NK-92 treated with Interleukin-12 subunit alpha and Interleukin-12 subunit beta, amount 100 ng/mL, for 24 hours (cell line): ENCODE measurements around the gene TCOF1.

Experiments used
- DNase-seq: peaks from one replicate; lab custom pipeline; 2025; lab: John Stamatoyannopoulos, UW

TCOF1 gene, protein sequence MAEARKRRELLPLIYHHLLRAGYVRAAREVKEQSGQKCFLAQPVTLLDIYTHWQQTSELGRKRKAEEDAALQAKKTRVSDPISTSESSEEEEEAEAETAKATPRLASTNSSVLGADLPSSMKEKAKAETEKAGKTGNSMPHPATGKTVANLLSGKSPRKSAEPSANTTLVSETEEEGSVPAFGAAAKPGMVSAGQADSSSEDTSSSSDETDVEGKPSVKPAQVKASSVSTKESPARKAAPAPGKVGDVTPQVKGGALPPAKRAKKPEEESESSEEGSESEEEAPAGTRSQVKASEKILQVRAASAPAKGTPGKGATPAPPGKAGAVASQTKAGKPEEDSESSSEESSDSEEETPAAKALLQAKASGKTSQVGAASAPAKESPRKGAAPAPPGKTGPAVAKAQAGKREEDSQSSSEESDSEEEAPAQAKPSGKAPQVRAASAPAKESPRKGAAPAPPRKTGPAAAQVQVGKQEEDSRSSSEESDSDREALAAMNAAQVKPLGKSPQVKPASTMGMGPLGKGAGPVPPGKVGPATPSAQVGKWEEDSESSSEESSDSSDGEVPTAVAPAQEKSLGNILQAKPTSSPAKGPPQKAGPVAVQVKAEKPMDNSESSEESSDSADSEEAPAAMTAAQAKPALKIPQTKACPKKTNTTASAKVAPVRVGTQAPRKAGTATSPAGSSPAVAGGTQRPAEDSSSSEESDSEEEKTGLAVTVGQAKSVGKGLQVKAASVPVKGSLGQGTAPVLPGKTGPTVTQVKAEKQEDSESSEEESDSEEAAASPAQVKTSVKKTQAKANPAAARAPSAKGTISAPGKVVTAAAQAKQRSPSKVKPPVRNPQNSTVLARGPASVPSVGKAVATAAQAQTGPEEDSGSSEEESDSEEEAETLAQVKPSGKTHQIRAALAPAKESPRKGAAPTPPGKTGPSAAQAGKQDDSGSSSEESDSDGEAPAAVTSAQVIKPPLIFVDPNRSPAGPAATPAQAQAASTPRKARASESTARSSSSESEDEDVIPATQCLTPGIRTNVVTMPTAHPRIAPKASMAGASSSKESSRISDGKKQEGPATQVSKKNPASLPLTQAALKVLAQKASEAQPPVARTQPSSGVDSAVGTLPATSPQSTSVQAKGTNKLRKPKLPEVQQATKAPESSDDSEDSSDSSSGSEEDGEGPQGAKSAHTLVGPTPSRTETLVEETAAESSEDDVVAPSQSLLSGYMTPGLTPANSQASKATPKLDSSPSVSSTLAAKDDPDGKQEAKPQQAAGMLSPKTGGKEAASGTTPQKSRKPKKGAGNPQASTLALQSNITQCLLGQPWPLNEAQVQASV (N-terminal part only)

DNA sequence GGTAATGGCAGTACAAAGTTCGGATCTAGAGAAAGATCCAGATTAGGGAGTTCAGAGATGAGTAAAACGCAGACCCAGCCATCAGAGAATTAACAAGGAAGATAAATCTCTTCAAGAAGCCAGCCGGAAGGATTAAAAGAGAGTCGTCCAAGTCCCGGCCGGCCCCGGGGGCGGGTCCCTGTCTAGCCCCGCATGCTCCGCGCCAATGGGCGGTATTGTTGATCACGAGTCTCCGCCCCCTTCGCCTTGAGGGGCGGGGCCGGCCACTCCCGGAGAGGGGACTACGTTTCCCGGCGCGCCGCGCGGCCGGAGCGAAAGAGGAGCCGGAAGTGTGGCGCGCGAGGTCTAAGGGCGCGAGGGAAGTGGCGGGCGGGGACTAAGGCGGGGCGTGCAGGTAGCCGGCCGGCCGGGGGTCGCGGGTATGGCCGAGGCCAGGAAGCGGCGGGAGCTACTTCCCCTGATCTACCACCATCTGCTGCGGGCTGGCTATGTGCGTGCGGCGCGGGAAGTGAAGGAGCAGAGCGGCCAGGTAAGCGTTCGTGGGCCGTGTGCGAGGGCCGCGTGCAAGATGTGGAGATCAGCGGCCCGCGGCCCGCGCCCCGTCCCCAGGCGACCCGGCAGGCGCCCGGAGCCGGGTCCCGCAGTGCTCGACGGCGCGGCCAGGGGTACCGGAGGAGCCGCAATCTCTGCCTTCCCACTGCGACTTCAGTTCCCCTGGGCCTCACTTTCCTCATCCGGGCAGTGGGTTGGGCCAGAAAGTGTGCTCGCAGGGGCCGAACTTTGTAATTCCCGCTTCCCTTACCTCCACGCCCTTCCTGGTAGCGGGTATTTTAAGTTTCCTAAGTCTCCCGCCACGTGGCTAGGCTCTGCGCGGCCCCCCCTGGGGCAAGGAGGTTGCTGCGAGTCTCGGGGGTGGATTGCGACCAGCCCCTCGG lies at the start of gene TCOF1:
Gene TCOF1, plus strand, starts transcription at position 372 of the 935 bp plus-strand sequence. Its CDS starts 50 bp downstream, at position 422.
- DNase-seq: peak; percentile 96

DNA sequence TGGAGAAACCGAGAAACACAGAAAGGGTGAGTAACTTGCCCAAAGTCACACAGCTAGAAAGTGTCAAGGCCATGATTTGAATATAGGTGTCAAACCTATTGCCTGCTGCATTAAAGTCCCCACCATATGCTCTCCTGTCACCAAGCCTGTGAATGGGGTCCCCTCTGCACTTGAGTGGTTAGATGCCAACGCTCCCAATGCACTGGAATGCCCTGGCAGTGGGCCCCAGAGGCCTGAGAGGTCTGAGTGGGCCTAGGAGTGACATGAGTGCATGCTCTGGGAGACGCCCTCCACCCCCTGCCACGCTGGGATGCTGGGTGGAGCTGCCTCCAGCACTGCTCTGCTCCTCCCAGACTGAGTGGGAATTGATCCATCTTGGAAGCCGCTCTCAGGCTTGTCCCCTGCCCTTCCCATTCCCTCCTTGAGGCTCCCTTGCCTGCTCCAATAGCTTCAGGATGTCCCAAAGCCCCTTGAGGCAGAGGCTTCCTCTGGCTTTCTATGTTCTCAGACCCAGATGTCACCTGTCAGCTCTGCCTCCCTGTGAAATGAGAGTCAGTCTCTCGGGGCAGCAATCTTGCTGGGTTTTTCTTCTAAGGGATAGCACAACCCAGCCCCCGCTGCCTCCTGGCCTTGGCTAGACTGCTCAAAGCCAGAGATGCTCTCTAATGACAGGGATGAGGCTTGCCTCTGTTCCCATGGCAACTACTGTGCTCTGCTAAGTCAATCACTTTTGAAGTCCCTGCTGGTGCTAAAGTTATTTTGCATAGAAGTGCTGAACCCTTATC lies 48.2 kb upstream of the TCOF1 start:
- no peak for DNase-seq

DNA sequence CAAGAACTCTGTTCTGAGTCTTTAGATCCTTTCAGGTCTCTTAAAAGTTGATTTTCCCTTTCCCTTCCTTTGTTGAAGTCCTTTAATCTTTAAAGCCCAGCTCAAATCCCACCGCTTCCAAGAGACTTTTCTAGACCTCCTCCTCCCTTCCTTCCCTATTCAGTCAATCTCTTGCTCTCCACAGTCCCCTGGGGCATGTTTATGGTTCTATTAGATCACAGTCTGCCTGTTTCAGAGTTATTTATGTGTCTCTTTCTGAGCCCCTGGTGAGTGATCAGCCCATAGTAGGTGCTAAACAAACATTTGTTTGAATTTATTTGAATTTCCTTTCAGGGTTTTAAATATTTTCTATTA lies 47.6 kb upstream of the TCOF1 start:
- DNase-seq: no peak

DNA sequence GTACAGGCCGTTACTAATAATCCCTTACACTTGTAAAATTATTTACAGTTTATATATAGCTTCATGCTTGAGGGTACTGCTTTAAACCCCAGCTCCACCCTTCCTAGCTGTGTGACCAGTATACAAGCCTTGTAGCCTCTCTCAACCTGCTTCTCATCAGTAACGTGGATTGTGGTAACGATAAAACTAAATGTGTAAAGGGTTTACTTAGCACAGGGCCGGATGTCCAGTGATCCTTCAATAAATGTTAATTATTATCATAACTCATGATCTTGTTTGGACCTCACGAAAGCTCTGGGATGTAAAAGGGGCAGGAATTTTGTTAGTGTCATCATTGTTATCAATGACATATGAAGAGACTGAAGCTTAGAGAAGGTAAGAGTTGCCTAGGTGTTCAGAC lies 47.3 kb upstream of the TCOF1 start:
- no peak for DNase-seq

DNA sequence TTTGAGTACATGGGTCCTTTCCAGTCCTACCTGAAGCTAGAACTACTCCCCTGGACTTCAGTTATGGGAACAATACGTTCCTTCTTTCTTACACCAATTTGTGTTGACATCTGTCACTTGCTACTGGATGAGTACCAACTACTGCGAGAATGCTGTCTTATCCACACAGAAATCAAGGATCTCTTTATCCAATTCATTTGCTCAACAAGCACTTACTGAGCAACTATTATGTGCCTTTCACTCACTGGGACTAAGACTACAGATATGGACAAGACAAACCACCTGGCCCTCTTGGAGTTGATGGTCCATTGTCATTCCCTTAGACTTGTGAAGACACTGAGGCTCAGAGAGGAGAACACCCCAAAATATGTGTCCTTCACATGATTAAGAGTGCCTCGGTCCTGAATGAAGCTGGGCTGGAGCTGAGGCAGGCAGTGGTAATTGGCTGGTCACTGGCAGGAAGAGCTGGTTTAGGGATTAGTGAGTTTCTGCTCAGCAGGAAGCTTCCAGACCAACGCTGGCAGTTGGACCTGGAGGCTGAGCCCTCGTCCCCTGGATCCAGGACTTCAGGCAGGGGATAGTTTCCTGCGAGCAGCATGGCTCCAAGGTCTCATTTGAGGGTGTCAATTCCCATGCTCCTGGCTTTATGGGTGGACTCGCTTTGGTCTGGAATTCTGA lies 46.3 kb upstream of the TCOF1 start:
- no peak for DNase-seq

DNA sequence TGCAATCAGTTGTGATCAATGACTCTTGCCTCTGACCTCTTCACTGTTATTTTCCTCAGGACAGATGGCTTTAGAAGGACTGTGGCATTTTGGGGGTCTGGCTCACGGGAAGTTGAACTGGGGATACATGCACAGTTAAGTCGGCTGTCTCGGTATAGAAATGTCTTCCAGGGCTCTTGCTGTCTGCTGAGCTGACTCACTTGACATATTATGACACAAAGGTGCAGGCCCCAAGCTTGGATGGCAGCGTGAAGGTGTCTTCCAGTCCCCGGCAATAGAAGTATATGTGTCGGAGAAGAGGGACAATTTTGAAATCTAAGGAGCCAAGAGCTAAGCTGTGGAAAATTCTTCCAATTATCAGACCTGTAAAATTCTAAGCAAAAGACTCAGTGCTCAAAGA lies 45.0 kb upstream of the TCOF1 start:
- DNase-seq: no peak

DNA sequence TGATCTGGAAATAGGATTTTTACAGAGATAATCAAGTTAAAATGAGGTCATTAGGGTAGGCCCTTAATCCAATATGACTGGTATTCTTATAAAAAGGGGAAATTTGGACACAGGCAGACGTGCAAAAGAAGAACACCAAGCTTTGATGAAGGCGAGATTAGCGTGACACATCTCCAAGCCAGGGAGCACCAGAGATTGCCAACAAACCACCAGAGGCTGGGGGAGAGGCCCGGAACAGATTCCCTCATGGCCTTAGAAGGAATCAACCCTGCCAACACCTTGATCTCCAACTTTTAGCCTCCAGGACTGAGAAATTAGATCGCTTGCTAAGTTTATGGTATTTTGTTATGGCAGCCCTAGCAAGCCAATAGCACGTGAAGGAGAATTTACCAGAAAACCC lies 44.0 kb upstream of the TCOF1 start:
- DNase-seq: no peak

DNA sequence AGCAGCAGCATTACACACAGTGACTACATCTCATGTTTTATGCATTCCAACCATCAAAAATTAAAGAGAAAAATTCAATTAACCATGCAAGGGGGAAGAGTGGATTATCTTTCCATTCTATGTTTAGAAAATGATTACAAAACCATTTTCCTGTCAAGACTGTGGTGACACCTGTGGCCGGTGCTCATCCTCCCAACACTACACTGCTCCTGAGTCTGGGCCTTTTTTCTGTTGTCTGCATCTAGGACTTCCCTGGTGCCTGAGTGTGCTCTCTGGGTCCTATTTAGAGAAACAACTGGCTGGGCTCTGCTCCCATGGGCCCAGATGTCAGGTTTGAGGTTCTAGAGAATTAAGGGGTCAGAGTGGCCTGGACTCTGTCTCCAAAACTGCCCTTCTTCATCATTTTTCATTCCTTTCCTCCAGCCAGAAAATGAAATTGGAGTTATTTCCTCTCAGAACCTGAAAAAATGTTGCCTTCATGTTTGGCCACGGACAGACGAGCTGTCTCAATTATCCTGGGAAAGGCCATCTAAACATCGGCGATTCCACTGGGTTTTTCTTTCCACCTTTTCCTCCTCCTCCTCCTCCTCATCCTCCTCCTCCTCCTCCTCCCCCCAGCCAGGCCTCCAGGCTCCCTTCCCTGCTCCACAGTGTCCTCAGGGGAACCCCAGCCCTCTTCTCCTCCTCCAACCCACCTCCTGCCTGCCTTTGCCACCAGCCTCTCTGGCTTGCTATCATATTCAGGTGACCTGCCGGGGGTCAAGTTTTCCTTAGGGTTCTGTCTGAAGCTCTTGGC lies 43.4 kb upstream of the TCOF1 start:
- DNase-seq: no peak

DNA sequence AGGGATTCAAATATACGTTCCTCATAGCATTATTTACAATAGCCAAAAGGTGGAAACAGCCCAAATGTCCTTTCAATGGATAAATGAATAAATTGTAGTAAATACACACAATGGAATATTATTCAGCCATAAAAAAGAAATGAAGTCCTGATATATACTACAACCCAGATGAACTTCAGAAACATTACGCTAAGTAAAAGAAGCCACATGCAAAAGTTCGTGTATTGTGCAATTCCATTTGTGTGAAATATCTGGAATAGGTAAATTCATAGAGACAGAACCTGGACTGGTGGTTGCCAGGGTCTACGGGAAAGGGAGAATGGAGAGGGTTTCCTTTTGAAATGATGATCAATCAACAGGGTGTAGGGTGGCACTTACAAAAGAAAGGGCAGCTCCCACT lies 42.3 kb upstream of the TCOF1 start:
- no peak for DNase-seq

DNA sequence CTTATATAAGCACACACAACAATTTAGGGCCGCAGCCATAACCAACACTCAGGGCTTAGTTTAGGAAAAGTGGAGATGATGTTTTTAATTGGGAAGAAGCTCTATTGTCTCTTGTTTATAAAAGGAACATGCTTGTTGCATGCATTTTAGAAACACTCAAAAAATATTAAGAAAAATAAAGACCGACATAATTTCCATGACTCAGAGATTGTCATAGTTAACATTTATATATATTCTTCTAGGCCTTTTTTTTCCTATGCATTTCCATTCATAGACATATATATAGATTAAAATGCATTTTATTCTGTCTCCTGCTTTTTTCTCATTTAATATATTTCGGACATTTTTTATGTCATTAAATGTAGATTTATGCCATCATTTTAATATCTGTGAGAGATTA lies 41.2 kb upstream of the TCOF1 start:
- DNase-seq: no peak

DNA sequence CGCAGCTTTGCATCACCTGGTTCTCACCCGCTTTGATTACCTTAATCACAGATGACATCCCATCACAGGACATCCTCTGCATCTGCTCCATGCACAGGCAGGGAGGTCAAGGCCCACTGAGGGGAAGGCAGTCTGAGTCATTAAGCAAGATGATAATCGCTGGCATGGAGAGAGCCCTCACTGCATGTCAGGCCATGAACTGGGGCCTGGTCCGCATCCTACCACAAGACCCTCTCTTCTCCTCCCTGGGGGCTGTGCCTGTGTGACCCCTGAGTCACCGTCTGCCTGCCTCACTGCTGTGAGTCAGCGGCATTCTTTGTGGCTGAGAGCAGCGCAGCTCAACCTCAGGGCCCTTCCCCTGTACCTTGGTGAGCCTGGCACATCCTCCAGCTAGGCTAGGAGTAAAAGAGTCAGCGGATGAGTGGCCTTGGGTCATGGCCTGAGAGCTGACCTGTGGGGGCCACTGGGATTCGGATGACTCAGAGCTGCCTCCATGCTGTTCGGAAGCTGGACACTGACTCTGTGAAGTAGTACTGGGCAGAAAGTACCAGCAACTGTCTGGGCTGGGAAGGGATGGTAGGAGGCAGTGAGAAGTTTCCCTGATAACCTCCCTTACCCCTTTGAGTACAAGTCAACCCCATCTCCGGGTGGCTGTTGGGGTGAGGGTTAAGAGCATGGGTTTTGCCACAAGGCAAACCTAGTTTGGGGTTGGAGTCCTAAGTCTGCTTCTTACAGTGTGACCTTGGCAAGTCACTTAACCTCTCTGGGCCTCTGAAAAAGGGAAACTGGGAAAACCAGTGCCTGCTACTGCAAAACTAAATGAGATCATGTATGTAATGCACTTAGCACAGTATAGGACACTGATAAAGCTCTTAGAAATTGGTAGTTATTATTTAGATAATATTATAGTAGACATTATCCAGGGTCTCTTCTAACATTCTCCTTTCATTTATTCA lies 40.2 kb upstream of the TCOF1 start:
- peak; percentile 84 for DNase-seq

DNA sequence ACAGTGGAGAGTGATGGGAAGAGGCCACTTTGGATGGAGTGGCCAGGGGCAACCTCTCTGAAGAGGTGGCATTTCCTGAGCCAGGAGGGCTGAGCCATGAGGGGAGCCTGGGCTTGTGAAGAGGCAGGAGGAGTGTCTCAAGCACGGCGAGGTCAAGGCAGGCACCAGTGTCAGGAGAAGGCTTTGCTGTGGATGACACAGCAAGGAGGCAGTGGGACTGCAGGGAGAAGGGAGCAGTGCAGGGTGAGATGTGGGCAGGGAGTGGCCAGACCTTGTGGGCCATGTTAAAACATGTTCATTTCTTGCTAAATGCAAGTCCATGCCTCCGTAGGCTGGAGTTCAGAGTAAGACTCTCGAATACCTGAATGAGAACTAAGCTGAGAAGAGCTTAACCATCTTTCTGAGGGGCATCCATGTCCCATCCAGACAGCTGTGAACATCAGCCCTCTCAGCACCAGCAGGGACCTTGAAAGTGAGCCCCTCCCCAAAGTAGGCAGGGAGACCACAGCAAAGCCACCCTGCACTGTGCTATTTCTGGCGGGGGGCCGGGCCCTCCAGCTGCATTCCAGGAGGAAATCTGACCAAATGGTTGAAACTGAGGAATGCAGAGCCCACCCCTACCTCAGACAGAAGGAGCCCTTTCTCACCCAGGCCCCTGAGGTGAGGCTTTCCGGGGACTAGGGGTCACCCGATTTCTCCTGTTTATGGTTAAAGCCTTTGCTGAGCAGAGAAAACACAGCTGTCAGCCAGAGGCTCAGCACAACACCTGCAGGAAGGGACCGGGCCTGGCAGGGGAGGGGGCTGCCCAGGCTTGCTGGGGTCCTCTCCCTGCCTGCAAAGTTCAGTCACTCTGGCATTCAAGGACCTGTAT lies 38.6 kb upstream of the TCOF1 start:
- no peak for DNase-seq

DNA sequence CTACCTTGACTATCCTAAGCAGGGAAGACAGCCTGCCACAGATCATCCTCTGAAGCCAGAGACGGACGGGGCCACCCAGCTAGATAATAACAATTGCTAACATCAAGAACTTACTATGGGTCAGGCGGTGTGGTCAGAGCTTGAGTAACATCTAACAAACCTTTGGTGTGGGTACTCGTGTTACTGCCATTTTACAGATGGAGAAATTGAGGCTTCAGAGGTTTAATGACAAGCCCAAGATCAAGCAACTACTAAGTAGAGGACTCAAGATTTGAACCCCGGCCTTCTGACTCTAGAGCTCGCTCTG lies 38.1 kb upstream of the TCOF1 start:
- no peak for DNase-seq

DNA sequence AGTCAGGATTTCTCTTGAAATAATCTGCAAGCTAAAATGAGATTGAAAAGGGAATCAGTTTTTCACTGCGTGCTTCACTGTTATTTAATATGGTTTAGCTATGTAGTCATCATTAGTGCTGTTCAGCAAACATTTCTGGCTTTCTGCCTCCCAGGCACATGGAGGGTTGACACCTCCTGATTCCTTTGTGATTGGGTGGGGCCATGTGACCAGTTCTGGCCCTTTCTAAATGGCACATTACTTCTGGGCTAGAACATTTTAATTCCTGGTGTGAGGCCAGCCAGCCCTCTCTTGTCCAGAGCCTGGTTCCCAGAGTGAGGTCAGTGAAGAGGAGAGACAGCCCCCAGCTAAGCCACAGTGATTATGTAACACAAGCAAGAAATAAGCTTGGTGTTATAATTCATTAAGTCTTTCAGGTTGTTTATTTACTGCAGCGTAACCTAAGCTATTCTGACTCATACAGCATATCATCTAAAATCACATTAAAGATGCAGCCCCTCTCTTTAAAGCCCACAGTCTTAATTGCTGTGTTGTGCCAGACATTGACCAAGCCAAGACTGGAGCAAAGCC lies 37.4 kb upstream of the TCOF1 start:
- peak; percentile 45 for DNase-seq

DNA sequence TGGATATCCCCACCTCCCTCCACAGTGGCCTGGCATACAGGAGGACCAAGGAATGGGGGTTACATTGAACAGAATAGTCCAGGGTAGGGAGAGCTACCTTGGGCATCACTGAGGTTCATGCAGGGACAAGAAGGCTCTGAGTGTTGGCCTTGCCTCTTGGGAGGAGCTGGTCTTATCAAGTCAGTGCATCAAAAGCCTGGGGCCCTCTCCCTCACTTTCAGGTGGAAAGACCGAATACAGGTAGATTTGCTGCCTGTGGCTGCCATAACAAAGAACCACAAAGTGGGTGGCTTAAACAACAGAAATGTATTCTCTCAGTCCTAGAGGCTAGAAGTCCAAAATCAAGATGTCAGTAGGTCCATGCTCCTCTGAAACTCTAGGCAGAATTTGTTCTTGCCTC lies 36.3 kb upstream of the TCOF1 start:
- DNase-seq: no peak

DNA sequence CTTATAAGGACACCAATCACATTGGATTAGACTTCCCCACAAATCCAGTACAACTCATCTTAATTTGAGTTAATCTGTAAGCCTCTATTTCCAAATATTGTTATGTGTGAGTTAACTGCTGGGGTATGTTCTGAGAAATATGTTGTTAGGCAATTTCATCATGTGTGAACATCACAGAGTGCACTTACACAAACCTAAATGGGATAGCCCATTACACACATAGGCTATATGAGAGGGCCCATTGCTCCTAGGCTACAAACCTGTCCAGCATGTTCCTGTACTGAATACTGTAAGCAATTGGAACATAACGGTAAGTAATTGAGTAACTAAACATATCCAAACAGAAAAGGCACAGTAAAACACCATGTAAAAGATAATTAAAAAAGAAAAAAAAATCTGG lies 35.7 kb upstream of the TCOF1 start:
- DNase-seq: no peak

DNA sequence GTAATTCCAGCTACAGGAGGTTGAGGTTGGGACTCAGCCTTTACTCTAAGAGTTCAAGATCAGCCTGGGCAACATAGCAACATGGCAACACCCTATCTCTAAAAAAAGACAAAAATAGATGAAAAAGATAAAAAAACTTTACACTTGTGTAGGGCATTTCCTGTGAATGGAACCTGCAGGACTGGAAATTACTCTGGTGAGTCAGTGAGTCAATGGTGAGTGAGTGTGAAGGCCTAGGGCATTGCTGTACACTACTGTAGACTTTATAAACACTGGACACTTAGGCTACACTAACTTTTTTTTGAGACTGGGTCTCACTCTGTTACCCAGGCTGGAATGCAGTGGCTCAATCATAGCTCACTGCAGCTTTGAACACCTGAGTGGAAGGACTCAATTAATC lies 35.3 kb upstream of the TCOF1 start:
- DNase-seq: peak; percentile 32
